ENCODE results near the gene SMIM26. TPM values are rescaled to one million over a fixed set of nuclear protein-coding genes. Genes with fewer than 3 reads are reported as not detected.

The SMIM26 gene
- total and polyA plus RNA-seq, 2 of the 13 experiments (the other 11 are each of a cell fraction or from before 2014, with no cell fraction given), result 214 to 249 TPM

DNA sequence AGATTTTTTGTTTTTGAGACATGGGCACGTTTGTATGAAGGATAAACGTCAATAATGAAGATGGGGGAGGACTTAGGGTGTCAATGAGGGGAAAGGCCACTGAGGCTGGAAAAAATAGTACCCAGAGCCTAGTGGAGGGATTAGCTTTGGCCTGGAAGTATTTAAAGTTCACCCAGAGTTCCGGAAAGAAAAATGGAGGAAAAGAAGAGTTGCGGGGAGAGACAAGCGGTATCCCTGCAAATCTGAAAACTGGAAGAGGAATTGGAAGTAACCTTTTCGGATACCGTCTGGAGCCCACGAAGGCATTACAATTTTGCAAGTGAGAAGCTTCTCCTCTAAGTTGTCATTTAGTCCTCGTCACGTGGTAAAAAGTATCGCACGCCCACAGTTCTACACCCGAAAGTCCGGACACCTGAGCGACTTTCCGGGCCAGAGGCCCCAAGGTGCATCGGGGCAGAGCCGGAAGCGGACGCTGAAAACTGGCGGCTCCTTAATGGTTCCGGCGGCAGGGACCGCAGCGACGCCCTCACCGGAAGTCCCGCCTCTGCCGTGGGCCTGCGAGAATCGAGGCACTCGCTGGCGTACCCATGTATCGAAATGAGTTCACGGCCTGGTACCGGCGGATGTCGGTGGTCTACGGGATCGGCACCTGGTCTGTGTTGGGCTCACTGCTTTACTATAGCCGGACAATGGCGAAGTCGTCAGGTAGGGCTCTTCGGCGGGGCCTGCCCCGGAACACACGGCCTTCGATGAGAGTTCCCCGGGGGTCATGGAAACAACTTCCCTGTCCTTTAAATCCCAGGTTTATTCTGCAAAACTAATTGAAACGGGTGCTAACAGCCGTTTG lies at the start of gene SMIM26 (continued):
- TF ChIP-seq ZSCAN31 (CRISPR knock-in tag; IDR thresholded peaks at IDR 0.05; ENCODE audit: low read depth) (peak; percentile 64), MED8 (CRISPR knock-in tag; IDR thresholded peaks at IDR 0.05; ENCODE audit: insufficient replicate concordance) (peak; percentile 72), KDM5A (IDR thresholded peaks at IDR 0.05; ENCODE audit: borderline replicate concordance, low read length) (peak; percentile 97), ZNF10 (CRISPR knock-in tag; IDR thresholded peaks at IDR 0.05; ENCODE audit: borderline replicate concordance, low read depth) (no peak), ASH2L (IDR thresholded peaks at IDR 0.05; ENCODE audit: insufficient read length, low read depth, low read length) (peak; percentile 98), ZNF441 (CRISPR knock-in tag; IDR thresholded peaks at IDR 0.05; ENCODE audit: borderline replicate concordance) (no peak; the same call in 1 of the 2 replicates), ATAD3A (CRISPR knock-in tag; IDR thresholded peaks at IDR 0.05) (peak; percentile 97), FOXK2 (IDR thresholded peaks at IDR 0.05) (no peak; the same call in 1 of the 2 replicates), ZNF766 (CRISPR knock-in tag; IDR thresholded peaks at IDR 0.05; ENCODE audit: borderline replicate concordance) (peak; percentile 92; the same call in 1 of the 2 replicates), NFYC (CRISPR knock-in tag; IDR thresholded peaks at IDR 0.05) (peak; percentile 81), SOX13 (IDR thresholded peaks at IDR 0.05) (no peak), SOX13 (CRISPR knock-in tag; conservative IDR thresholded peaks at IDR 0.05 in 1 of 2, IDR thresholded peaks at IDR 0.05 in 1 of 2) (peak; percentile 54 to 90; a peak in 3 of 4 replicates), TEAD3 (CRISPR knock-in tag; optimal IDR thresholded peaks at IDR 0.05; ENCODE audit: borderline replicate concordance) (peak; percentile 75), ZMAT5 (CRISPR knock-in tag; IDR thresholded peaks at IDR 0.05; ENCODE audit: borderline replicate concordance, low read depth) (no peak), ZNF432 (CRISPR knock-in tag; IDR thresholded peaks at IDR 0.05; ENCODE audit: borderline replicate concordance) (peak; percentile 76; the same call in 1 of the 2 replicates), MZF1 (CRISPR knock-in tag; IDR thresholded peaks at IDR 0.05; ENCODE audit: borderline replicate concordance) (peak; percentile 60; the same call in 1 of the 2 replicates), THAP11 (CRISPR knock-in tag; IDR thresholded peaks at IDR 0.05) (peak; percentile 96), NFKBIZ (CRISPR knock-in tag; IDR thresholded peaks at IDR 0.05) (peak; percentile 80), RARA (CRISPR knock-in tag; IDR thresholded peaks at IDR 0.05) (peak; percentile 44), ARID5B (CRISPR knock-in tag; IDR thresholded peaks at IDR 0.05) (peak; percentile 85)
- TF ChIP-seq, protein P1, sequence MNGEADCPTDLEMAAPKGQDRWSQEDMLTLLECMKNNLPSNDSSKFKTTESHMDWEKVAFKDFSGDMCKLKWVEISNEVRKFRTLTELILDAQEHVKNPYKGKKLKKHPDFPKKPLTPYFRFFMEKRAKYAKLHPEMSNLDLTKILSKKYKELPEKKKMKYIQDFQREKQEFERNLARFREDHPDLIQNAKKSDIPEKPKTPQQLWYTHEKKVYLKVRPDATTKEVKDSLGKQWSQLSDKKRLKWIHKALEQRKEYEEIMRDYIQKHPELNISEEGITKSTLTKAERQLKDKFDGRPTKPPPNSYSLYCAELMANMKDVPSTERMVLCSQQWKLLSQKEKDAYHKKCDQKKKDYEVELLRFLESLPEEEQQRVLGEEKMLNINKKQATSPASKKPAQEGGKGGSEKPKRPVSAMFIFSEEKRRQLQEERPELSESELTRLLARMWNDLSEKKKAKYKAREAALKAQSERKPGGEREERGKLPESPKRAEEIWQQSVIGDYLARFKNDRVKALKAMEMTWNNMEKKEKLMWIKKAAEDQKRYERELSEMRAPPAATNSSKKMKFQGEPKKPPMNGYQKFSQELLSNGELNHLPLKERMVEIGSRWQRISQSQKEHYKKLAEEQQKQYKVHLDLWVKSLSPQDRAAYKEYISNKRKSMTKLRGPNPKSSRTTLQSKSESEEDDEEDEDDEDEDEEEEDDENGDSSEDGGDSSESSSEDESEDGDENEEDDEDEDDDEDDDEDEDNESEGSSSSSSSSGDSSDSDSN (CRISPR knock-in tag; IDR thresholded peaks at IDR 0.05), result peak; percentile 94
- TF ChIP-seq, protein P2, sequence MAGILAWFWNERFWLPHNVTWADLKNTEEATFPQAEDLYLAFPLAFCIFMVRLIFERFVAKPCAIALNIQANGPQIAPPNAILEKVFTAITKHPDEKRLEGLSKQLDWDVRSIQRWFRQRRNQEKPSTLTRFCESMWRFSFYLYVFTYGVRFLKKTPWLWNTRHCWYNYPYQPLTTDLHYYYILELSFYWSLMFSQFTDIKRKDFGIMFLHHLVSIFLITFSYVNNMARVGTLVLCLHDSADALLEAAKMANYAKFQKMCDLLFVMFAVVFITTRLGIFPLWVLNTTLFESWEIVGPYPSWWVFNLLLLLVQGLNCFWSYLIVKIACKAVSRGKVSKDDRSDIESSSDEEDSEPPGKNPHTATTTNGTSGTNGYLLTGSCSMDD (CRISPR knock-in tag; IDR thresholded peaks at IDR 0.05), result peak; percentile 64; the same call in 1 of the 2 replicates

All from HepG2 (cell line).